Kidney capillary endothelial cell (primary cell): Measurements from ENCODE around the gene APOBEC3B.
"Not testable (repeated sequence)": the region's sequence is repeated elsewhere in the genome, so short reads cannot be mapped to it uniquely, and the experiment has no call there.

Source experiments
- DNase-seq: peaks from one replicate; pipeline ENCODE4 v3.0.0-alpha.2; 2018; ENCODE audit warnings: low spot score

APOBEC3B gene

DNA sequence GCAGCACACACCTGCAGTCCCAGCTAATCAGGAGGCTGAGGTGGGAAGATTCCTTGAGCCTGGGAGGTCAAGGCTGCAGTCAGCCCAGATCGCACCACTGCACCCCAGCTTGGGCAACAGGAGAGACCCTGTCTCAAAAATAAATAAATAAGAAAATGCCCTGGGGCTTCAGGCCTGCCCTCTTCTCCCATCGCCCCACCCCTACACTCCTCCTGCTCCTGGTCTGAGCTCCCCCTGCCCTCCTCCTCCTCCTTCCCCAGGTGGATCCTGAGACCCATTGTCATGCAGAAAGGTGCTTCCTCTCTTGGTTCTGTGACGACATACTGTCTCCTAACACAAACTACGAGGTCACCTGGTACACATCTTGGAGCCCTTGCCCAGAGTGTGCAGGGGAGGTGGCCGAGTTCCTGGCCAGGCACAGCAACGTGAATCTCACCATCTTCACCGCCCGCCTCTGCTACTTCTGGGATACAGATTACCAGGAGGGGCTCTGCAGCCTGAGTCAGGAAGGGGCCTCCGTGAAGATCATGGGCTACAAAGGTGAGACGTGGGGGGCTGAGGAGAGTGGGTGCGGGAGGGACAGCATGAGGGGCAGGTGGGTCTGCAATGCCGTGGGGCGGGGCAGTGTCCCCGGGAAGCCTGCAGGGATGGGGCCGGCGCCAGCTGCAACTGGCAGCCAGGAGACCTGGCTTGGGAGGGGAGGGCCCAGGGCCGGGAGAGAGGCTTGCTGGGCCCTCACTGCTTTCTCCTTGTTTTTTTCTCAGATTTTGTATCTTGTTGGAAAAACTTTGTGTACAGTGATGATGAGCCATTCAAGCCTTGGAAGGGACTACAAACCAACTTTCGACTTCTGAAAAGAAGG is 49.5 kb downstream of the APOBEC3B start:
- DNase-seq: not testable (repeated sequence)

DNA sequence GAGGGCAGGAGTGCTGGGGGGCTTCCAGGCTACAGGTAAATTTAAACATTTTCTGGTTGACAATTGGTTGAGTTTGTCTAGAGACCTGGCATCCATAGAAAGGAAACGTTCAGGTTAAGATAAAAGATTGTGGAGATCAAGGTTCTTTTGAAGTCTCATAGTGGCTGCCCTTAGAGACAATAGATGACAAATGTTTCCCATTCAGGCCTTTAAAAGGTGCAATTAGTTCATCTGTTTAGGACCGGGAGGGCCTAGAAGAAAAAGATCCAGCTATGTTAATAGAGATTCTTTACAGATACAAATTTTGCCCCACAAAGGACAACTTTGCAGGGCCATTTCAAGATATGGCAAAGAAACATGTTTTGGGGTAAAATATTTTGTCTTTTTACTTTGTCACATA is 54.9 kb downstream of the APOBEC3B start:
- not testable (repeated sequence) for DNase-seq

DNA sequence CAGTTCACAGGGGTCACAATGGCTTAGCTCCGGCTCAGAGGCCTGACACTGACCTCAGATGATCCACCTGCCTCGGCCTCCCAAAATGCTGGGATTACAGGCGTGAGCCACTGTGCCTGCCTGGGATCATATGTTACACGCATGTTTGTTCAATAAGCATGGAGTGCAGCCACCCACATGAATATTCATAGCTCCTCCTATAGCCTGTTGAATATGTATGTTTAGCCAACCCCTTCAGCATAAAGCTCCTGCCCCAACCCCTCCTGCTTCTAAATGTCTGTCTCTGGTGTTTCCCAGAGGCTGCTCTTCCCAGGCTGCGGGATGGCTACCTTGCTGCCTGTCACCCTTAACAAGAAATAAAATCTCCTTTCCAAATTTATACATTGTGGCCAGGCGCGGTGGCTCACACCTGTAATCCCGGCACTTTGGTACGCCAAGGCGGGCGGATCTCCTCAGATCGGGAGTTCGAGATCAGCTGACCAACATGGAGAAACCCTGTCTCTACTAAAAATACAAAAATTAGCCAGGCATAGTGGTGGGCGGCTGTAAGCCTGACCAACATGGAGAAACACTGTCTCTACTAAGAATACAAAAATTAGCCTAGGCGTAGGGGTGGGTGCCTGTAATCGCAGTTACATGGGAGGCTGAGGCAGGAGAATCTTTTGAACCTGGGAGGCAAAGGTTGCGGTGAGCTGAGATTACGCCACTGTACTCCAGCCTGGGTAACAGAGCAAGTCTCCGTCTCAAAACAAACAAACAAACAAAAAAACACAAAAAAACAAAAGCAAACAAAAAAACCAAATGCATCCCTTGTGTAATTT is 57.4 kb downstream of the APOBEC3B start:
- DNase-seq: no peak

DNA sequence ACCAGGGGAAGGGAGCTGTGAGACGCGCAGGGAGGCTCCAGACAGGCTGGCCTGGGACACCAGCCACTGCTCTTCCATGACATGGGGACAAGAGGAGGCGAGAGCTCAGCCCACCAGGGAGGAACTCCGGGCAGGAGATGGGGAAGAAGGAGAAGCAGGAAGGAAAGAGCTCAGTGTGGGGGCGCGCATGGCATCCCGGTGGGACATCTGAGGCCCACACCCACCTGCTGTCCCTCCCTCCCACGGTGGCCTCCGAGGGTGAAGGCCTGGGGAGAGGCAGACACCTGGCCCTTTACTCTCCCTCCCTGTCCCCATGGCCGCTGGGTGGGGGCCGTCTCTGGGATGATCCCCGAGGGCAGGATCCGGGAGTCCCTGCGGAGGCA is 58.0 kb downstream of the APOBEC3B start:
- DNase-seq: not testable (repeated sequence)

DNA sequence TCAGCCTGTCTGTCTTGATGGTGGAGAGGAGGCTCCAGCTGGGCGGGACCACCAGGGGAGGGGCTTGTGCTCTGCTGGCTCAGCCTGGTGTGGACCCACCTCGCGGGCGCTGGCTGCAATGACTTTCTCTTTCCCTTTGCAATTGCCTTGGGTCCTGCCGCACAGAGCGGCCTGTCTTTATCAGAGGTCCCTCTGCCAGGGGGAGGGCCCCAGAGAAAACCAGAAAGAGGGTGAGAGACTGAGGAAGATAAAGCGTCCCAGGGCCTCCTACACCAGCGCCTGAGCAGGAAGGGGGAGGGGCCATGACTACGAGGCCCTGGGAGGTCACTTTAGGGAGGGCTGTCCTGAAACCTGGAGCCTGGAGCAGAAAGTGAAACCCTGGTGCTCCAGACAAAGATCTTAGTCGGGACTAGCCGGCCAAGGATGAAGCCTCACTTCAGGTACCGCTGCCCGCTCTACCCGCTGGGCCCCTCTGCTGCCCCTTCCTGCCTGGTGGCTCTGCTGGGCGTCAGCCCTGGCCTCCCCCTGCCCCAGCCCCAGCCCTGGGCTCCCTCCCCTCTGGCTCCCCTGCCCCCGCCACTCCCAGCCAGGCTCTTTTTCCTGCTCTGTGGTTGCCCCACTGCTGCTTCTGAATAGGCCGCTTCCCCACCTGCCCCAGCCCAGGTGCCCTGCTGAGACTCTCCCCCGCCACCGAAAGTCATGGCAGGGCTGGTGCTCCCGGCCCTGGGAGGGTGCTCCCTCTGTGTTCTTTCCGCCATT is 58.6 kb downstream of the APOBEC3B start, which contains the start of gene APOBEC3F:
Gene APOBEC3F, plus strand, starts transcription at position 327 of the 759 bp plus-strand sequence. Its CDS starts 97 bp downstream, at position 424.
- not testable (repeated sequence) for DNase-seq

DNA sequence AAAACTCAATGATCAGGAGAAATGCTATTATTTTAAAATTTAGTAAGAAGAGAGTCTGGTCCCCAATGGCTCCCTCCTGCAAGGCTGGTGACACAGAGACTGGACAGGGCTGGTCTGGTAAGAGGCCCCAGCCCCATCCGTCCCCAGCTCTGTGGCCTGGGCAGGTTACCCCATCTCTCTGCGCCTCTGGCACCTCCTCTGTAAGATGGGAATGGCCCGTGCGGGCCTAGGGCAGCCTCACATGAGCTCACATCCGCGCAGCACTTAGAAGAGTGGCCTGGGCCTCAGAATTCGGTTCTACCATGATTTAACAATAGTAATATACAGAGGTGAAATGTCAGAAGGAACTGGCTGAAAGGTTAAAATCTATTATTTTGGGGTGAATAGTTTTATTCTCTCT is 59.8 kb downstream of the APOBEC3B start:
- no peak for DNase-seq
